Measurements from ENCODE around the gene FBXW12.

The FBXW12 gene

GRCh38 chr3:48435774-48436476, 63.9 kb downstream of the FBXW12 start:
- peak; percentile 83 for DNase-seq (ENCODE audit: low spot score)

- no peak for DNase-seq (ENCODE audit: low spot score)
Measured at GRCh38 chr3:48436477-48436787, 64.4 kb downstream of the FBXW12 start.

GRCh38 chr3:48436855-48437254, 64.8 kb downstream of the FBXW12 start:
- DNase-seq (ENCODE audit: low spot score) = no peak

- DNase-seq (ENCODE audit: low spot score) = no peak
Measured at GRCh38 chr3:48437812-48438211, 65.8 kb downstream of the FBXW12 start.

GRCh38 chr3:48439820-48440589, 68.0 kb downstream of the FBXW12 start, which contains the start of the genes CCDC51 and TMA7:
Gene CCDC51, minus strand, starts transcription at chr3:48440119. Its CDS starts 4,991 bp downstream, at chr3:48435128.
Gene TMA7, plus strand, starts transcription at chr3:48440257. Its CDS starts 40 bp downstream, at chr3:48440297.
- DNase-seq (ENCODE audit: low spot score) = peak; percentile 98

- DNase-seq (ENCODE audit: low spot score) = no peak
Measured at GRCh38 chr3:48440590-48440958, 68.6 kb downstream of the FBXW12 start.

- DNase-seq (ENCODE audit: low spot score) = no peak
Measured at GRCh38 chr3:48441940-48442339, 69.9 kb downstream of the FBXW12 start.
